NCI-H187 (cell line): ENCODE results near the gene CCHCR1.

Experiments used
- DNase-seq, 2 experiments: peaks; one replicate each; lab custom pipeline; 2025; lab: John Stamatoyannopoulos, UW

Gene CCHCR1

DNA sequence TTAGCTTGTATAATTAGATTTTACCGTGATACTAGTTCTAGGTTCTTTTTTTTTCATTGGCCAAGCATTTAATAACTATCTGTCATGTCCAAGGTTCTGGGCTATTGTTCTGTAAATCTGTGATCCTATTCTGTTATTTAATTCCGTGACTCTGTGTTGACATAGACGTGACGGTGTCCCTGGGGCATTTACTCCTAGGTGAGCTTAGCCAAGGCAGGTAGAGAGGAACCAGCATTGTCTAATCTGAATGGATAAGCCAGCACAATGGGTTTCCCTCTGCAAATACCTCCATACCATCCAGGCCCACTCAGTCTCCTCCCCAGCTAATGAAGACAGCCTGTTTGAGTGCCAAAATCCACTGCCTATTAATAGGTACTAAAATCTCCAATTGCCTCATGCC lies 28.5 kb downstream of the CCHCR1 start:
- DNase-seq, result no peak

DNA sequence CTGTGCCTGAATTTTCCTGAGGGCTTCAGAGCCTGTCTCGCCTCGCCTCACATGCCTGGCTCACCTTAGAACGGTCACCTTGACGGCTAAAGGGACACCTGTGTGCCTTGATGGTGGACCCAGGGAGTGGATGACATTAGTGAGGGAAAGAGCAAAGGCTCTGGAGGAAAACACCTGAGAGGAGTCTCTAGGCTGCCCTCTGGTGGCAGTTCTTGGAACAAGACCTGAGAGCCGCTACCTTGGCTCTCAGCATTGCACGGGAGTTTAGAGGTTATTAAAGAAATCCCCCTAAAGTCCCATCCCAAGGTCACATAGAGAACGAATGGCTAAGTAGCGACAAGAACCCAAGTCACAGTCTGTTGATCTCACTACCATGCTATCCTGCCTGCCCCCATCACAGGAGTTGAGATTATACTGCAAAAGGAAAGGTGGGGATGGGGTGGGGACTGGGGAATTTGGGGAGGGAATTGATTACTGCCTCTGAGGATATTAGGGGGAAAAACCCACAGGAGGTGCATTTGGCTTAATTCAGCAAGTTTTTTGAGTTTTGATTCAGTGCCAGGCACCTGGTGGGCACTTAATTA lies 29.4 kb downstream of the CCHCR1 start:
- DNase-seq, result peak; percentile 17 to 26

DNA sequence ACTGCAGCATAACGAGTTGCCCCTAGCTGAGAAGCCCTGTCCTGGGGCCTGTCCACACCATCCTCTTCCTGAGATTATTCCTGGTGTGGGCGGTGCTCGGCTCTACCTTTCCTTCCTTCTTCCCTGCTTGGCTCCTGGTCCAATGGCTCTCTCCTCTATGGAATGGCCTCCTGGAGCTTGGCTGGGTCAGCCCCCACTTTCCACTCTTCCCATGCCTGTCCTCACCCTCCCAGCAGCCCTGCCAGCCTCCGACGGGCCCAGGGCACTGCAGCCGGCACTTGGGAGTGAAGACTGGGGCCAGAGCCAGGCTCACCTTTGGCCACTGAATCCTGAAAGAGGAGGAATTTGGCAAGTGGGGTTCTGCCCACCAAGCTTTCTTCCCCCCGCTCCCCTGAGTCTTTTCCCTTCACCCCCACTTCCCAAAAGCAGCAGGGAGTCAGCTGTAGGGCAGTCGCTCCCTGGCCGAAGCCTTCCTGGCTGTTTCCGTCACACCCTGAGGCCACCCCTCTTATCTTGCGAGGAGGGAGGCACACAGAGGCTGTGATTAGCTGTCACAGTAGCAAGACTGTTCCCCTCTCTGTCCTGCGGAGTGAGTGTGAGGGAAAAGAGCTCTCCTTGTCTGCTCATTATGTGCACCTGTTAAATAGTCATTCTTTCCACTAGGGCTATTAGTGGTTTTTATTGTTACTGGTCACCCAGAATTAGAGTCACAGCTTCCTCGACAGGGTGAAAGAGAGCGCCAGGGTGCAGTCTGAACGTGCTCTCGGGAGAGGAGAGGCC lies 31.0 kb downstream of the CCHCR1 start:
- no peak for DNase-seq

DNA sequence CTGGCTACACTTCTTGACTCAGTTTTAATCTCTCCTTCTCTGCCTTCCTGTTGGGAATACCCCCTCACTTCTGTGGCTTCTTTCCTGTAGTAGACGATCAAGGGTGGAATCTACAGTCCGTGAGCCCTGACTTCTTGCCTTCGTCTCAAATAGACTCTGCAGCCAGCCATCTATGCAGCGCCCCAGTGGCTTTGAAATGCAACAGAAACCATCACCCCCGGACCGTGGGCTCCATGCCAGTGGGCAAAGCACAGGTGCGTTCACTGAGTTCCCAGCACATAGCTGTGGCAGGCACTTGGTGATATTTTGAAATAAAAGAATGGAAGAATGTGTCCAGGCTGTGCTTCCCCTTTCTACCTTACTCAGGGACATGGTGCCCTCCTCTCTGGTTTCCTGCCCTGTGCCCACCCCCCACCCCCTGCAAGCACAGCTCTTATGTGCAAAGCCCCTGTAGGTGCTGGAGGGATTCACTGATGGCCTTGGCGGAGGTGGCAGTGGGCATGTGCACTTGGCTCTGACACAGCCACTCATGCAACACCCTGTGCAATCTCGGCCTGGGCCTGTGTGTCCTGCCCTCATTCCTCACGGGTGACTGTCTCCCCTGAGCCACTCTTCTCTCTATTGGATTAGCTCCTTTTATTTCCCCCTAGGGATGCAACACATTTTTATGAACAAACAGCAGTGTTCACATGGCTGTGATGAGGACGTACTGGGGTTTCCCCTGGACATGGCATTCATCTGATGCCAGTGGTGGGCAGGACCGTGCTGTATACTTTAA lies 31.8 kb downstream of the CCHCR1 start:
- DNase-seq, result no peak

DNA sequence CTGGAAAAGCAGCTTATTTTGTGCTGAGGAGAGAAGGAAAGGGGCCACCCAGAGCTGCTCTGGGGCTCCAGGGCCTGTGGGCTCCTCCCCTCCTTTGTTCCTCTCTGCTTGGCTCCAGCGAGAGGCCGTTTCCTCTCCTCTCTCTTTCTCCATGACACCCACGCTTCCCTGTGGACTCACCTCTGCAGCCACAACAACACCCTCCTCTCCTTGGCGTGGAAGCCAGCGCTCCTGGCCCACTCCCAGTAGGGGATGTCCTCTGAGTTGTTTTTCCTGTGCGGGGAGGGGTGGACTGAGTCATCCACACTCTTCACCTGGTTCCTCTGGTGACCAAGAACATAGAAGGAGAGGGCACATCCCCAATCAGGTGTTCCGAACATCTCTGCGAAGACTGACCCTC lies 32.4 kb downstream of the CCHCR1 start:
- DNase-seq, result no peak

DNA sequence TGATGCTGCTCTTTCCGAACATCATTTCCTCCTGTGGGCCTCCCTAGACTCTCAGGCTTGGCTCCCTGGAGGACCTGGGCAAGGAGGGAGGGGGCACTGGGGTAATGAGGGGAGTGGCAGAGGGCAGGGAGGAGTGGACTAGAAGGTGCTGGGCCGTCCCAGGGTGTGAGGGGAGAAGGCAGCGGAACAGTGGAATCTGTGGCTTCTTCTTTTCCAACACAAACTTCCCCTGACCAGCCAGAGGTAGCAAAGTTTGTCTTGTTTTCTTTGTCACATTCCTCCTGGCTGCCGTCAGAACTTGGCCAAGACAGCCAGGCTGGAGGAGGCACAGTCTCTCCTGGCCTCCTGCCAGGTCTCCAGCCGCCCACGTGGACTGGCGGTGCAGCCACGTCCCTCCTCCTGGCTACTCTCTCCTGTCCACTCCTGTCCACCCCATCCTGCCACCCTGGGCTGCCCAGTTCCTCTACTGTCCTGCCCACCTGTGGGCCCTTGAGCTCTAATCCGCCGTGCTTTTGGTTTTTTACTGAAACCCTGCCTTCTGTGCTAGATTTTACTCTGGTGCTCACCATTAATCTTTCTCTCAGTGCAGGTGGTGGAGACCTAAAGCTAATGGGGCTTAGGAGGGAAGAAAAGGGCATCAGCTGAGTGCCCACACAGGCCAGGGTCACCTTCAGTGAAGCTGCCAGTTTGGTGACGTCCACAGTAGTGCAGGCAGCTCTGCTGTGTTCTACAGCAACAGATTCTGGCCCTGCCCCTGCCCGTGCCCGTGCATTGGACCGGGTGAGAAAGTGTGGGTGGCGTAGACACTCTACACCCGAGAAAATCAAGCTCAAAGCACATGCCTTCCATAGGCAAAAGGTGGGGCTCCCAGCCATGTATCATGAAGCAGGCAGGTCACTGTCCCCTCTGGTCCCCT lies 34.6 kb downstream of the CCHCR1 start:
- DNase-seq, result no peak

DNA sequence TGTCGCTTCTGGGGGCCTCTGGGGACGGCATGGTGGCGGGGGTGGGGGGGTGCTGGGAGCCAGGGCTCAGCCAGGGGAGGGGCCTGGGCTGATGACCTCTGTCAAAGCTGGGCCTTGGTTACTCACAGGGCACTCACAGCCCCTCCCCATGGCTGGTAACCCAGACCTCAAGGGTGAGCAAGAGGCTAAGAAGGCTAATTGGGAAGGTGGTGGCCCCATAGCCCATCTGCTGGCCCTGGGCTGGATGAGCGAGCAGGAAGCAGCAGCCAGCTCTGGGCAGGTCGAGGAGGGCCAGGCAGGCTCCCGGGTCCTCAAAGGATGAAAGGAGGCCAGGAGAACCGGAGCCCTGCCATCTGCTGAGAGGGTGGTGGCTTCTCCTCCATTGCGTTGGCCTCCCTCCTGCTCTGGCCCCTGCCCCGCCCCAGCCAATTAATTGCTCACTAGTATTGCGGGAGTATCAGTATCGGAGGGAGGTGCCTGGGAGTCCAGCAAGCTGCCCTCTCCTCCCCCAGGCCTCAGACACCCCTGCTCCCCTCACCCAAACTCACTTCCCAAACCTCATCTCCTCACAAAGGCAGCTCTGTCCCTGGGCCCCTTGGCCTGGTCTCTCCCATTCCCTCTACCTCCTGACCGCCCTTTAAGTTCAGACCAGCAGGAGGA lies 36.3 kb downstream of the CCHCR1 start:
- DNase-seq, result no peak

DNA sequence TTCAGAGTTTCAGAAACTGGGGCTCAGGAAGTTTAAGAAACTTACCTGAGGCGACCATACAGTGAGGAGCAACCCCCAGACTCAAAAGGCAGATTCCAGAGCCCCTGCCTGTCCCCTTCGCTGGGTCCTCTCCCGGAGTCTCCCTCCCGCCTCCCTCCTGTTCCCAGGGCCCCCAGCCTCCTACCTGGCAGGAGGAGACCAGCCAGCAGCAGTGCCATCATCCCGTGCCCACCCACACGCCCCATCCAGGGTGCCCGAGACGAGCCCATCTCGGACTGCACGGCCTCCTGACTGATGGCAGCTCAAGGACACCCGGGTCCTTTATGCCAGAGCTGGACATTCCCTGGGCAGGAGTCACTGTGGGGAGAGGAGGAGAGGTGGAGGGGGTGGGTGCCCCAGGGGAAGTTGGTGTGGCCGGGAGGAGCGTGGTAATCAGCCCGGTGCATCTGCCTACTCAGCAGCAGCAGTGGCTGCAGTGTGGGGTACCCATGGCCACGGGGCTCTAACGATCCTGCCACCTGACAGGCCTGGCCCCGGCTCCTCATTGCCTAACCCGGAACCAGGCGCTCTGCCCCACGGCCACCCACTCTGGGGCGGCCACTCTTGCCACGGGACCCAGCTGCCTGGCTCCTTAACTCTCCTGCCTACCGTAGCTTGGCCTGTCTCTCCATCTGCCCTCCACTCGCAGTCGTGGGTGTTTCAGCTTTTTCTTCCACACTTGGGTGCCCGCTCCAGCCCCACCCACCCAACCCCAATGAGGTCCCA lies 37.3 kb downstream of the CCHCR1 start, which contains the start of gene CDSN:
TSS of gene CDSN (minus strand) at position 296 of the 765 bp plus-strand sequence. CDS start at position 269, 27 bp downstream.
- DNase-seq, result no peak

DNA sequence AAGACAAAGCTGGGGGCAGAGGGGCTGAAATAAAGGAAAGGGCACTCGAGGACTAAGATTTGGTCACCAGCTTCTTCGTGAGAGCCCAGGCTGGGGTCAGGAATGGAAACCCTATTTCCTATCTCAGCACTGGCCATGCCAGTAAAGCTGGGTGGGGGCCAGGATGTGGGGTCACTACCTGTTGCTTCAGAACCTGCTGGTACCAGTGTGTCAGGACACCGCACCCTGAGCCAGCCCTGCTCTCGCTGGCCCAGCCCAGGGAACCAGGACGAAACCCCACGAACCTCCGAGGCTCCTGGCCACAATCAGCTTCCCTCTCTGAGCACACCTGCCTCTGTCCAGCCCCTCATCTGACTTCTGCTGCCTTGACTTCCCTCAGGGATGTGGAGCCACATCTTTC lies 39.4 kb downstream of the CCHCR1 start:
- DNase-seq, result no peak

DNA sequence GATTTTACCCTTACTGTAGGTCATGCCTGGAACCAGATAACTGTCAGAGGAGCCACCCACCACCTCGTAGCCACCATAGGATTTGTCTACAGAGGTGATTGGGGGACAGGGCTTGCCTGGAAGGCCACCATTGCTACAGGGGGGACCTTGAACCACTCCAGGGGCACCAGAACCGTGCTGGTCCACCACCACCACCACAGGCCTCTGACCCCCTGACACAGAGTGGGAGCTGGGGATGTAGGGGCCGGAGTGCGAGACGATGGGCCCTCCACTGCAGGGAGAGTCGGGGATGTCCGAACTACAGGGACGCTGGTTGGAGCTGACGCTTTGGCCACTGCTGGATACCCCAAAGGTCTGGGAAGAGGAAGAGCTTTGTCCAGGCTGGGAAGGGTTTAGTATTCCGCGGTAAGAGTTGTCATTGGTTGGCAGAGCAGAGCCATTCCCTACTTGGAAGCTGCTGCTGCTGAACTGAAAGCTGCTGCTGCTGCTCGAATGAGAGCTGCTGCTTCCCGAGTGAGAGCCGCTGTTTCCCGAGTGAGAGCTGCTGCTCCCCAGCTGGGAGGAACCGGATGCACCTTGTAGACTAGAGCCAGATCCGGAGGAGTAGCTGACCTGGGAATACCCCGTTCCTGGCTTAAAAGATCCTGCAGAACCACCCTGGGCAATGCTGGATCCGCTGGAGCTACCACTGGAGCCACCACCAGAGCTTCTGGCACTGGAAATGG lies 40.8 kb downstream of the CCHCR1 start:
- no peak for DNase-seq

DNA sequence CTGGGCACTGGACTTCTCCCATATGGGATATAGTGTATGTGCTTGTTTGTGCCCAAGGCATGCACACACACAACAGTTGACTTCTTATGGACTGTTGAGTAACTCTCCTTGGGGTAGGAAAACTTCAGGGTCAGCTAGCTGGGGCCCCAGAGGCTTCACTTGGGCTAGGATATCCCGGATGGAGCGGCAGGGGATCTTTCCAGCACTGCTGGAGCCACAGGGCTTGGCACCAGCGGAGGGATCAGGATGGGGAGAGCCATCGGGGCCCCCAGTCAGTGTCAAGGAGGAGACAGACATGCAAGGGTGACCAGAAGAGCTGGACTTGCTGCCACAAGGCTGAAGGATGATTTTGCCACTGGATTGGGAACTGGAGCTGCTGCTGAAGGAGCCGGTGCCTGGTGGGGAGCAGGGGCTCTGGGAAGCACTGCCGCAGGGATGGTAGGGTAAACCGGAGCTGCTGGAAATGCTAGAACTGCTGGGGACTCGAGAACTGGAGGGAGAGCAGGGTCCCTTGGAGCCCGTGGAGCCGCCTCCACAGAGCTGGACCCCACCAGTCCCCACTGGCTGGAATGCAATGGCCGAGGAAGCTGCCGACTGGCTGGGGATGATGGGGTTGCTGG lies 41.6 kb downstream of the CCHCR1 start:
- DNase-seq, result no peak

DNA sequence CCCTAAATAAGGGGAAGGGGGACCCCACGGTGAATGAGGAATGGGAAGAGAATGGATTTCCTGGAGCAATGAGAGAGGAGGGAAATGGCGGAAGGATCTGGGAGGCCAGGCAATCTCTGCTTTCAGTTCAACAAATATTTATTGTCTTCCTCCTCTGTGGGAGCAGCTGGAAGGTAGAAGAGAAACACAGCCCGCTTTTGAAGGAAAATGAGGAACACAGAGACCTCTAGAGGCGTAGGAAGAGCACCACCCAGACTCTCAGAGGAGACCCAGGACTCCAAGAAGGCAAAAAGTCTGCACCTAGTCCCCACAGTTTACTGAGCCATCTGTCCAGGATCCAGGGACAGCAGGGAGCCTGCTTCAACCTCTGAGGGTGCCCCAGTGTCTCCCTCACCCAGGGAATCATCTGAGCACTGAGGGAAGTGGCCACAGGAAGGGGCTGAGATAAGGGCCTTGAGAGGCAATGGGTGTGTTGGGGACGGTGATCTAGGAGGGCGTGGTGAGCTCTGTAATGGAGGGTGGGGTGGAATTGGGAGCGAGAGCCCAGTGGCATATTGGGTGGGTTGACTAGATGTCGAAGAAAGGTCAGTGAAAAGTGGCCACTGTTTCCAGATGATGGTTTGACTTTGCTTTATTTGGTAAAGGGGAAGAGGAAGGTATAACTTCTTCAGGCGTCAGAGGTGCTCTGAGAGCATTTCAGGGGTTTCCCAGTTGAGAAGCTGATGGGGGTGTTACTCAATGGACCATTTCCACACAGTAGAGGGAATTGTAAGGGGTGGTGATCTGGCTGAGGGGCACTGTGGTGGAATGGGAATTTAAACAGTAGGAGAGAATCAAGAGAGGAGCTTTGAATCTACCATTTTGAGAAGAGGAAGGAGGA lies 42.4 kb downstream of the CCHCR1 start:
- no peak for DNase-seq

DNA sequence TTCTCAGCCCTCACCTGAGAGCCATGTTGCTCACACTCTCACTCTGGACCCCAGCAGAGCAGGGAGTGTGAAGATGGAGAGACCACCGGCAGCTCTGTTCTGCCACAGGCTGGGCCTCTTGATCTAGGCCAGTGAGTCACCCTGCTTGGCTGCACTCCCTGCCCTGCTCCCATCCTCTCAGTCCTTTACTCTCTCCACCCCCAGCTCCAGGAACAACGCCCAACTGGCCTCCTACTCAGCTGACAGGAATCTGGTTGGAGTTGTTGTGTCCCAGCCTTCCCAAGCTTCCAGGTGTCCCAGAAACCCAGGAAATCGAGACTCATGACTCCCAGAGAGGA lies 43.1 kb downstream of the CCHCR1 start, which contains the start of gene PSORS1C1:
TSS of gene PSORS1C1 (plus strand) at position 260 of the 338 bp plus-strand sequence. CDS start 14,833 bp downstream, outside the sequence.
- DNase-seq, result no peak

DNA sequence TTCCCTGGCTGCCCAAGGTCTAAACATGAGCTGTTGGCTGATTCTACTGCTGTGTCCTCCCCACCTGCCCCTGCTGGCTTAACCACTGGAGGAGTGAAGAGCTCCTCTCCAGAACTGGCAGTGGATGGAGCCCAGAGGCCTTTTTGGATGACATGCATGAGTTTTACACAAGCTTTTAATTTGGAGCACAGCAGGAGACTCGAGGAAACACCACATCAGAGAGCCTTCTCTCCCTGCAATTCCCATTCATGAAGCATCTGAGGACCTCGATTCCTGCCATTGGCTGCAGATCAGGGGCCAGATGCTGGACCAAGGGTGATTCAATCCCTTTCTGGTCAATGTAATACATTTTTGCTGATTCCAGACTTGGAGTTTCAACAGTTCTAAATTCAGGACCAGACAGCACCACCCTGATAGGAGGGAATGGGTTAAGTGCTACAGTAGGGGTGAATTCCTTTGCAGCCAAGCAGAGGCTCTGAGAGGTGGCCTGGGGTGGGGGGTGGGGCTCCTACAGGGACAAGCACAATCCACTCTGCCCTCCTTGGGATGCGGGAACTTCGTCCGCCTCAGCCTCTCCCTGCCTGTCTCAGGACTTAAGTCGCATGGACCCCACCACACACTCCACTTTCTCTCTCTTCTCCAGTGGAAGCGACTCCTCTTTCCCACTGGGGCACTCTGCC lies 43.6 kb downstream of the CCHCR1 start:
- no peak for DNase-seq

DNA sequence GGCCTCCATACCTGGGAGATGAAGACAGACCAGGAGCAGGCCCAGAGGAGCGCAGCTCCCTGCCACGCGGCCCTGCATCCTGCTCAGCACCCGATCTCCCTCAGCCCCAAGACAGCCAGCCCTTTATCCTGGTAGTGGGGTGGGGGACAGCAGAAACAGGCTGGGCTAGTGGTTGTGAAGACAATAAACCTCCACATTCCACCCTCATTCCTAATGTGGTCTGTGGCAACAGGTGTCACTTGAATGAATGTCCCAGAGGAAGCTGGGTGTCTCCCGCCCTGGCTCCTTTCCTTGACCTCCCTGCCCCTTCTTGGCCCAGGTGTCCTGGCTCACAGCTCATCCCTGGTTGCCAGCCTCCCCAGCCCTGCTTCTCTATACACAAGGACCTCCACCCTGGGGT lies 45.1 kb downstream of the CCHCR1 start, which contains the start of gene C6orf15:
TSS of gene C6orf15 (minus strand) at position 98 of the 400 bp plus-strand sequence. CDS start at position 78, 20 bp downstream.
- DNase-seq, result no peak

DNA sequence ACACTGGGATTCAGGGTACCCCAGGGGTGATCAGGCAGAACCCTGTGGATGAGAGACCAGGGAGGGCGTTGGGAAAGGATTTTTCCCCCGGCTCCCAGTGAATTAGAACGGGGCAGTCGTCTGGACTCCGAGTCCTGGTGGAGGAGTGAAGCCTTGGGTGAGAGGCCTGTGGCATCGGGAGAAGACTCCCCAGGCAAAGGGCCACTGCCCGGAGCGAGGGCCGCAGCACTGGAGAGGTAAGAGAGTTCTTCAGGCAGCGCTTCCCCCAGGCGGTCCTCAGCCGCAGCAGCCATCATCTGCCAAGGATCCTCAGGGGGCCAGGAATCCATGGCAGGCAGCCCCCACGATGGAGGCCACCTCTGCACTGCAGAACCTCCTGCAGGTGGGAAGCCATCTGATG lies 45.9 kb downstream of the CCHCR1 start:
- no peak for DNase-seq

DNA sequence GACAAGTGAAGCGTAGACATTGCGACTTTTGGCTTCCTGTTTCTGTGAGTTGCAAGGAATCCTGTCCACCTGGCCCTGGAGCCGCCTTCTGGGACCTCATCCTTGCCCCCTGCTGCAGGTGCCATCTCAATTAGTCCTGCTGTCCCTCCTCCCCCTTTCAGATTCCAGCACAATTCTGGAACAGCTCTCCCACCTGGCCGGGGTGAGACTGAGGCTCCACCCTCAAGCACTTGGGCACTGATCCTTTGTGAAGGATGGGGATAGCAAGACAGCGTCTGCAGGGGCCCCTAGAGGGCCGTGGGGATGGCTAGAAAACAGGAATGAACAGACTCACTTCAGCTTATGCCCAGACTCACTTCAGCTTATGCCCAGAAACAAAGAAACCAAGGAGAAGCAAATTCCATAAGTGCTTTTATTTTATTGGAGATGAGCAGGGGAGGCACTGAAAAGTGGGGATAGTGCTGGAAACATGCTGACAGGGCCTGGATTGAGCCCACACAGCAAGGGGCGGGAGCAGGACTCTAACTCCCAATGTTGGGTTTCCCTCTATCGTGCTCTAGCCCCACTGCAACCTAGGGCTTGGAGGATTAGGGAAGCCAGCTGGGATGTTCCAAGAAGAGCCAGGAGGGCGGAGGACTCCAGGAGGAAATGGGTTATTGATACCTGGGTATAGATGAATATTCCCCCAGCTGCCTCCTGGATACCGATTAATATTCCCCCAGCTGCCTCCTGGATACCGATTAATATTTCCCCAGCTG lies 46.6 kb downstream of the CCHCR1 start:
- DNase-seq, result no peak
